H54 (cell line): Measurements from ENCODE around the gene TMEM217.
A peak's percentile ranks its signal among the peaks of the same experiment; 100 is the strongest.

Experiments used
- DNase-seq: peaks from one replicate; pipeline ENCODE4 v3.0.0; 2011; ENCODE audit warnings: low spot score, mixed read lengths; ENCODE audit not compliant: insufficient read length
- FAIRE-seq: peaks from 3 replicates; lab custom pipeline; 2011; peaks lifted over from hg19 to GRCh38; lab: Jason Lieb, UNC
- POLR2A ChIP-seq: IDR thresholded peaks from 2 replicates; pipeline ENCODE4 v1.6.1; 2011; ENCODE audit warnings: low read depth, mild to moderate bottlenecking, low read length

TMEM217 gene

GRCh38 chr6:37244430-37245310 is 13.3 kb downstream of the TMEM217 start:
- DNase-seq = peak; percentile 22
- peak; percentile 86 for FAIRE-seq

DNA sequence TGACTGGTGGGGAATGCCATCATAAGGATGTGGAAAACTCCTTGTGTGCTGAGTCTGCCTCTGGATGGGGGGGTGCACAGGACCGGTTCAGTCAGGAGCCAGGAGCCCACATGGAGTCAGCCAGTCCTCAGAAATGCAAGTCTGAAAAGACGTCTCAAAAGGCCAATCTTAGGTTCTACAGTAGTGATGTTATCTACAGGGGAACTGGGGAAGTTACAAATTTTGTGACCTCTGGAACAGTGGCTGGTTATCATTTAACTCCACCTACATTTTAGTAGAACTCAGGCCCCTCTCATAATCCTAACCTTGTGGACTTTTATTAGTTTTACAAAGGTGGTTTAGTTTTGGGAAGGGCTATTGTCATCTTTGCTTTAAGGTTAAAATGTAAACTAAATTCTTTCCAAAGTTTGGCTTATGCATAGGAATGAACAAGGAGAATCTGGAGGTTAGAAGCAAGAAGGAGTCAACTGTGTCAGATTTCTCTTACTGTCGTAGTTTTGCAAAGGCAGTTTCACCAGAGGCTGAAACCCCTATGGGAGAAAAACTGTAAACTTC is 14.1 kb downstream of the TMEM217 start:
- DNase-seq = no peak
- FAIRE-seq = no peak
- TF ChIP-seq POLR2A = no peak

More at GRCh38 chr6:37244430-37245310, 13.3 kb downstream of the TMEM217 start:
- TF ChIP-seq POLR2A = 0 out of 2 replicates have a peak, but pooled peaks have one; percentile 8

DNA sequence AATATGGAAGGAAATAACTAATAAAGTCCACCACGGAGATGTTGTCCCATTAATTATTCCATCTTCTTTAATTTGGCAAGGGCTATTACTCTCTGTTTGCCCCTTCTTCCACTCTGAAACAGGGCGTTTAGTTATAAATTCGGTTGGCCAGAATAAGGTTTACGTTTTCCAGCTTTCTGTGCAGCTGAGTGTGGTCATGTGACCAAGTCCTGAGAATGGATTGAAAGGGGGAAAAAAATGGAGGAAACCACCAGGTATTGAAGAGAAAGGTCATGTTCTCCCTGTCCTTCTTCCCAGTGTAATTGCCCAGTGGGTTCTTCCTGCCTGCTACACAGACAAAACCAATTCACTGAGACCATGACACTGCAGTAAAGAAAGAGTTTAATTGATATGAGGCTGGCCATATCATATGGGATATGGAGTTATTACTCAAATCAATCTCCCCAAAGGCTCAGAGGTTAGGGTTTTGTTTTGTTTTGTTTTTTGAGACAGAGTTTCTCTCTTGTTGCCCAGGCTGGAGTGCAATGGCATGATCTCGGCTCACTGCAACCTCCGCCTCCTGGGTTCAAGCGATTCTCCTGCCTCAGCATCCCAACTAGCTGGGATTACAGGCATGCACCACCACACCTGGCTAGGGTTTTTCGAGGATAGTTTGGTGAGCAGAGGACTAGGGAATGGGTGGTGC is 14.7 kb downstream of the TMEM217 start:
- FAIRE-seq = no peak
- TF ChIP-seq POLR2A = no peak
- no peak for DNase-seq

DNA sequence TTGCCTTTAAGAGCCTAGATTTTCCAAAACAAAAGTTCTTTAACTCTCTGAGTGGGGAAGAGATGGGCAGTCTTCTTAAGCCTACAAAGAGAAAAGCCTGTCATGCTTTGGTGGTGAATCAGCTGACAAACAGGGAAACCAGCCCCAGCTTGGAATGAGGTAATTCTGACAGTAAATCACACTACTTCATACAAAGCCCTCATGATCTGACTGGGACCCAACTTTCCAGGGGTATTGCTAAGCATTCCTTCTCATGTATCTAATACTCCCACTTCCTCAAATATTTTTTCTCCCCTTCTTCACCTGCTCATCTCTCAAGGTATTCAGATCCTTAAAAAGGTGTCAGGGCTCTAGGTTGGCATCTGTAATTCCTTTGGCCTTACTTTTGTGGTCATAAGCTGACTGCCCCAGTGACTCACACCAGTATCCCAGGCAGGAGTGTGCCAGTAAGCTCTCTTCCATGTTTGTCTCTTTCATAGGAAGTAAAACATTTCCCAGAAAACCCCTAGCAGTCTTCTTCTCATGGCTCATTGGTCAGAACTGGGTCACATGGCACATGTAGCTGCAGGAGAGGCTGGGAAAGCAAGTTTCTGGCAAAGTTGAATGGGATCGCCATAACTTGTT is 15.4 kb downstream of the TMEM217 start:
- DNase-seq = peak; percentile 42
- FAIRE-seq = peak; percentile 89

GRCh38 chr6:37241775-37242428 is 16.0 kb downstream of the TMEM217 start:
- DNase-seq (no peak), FAIRE-seq (no peak)
- TF ChIP-seq POLR2A = no peak

More for the DNA sequence above, 15.4 kb downstream of the TMEM217 start:
- no peak for TF ChIP-seq POLR2A

GRCh38 chr6:37241131-37241530 is 16.8 kb downstream of the TMEM217 start:
- no peak for FAIRE-seq
- TF ChIP-seq POLR2A = no peak

GRCh38 chr6:37239950-37240713 is 17.8 kb downstream of the TMEM217 start:
- no peak for TF ChIP-seq POLR2A
- DNase-seq (peak; percentile 28), FAIRE-seq (peak; percentile 36)

More at GRCh38 chr6:37241131-37241530, 16.8 kb downstream of the TMEM217 start:
- no peak for DNase-seq

DNA sequence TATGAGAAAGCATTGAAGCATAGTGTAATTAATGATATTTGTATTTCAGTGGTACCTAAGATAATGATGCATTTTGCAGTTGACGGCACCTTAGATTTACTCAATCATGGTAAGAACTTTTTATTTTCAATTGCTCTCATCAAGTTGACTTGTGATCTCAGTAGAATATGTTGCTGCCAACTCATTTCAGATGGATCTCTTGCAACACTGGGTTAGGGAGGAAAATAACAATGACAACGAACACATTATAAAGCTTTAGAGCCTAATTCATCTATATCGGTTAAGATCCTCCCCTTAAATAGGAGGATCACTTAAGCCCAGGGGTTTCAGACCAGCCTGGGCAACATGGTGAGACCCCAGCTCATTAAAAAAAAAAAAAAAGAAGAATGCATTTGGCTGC is 18.4 kb downstream of the TMEM217 start:
- FAIRE-seq (no peak), DNase-seq (no peak)
- TF ChIP-seq POLR2A = no peak

GRCh38 chr6:37238381-37238780 is 19.6 kb downstream of the TMEM217 start:
- TF ChIP-seq POLR2A = no peak
- no peak for FAIRE-seq
- DNase-seq = no peak

DNA sequence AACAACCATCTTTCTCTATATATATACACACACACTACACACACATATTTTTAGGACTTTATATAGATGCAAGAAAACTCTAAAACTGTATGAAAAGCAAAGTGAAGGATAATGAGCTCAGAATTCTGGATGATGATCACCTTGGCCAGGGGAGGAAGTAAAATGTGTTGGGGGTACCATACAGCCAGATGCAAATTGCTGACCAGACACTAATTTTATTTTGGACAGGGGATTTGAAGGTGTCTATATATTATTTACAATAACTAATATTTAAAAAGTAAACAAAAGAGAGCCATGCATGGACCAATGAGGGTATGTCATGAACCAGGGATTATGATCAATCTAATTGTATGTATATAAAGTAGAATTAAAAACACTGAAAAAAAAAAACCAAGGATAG is 20.2 kb downstream of the TMEM217 start:
- no peak for TF ChIP-seq POLR2A
- FAIRE-seq (no peak), DNase-seq (no peak)

GRCh38 chr6:37236921-37237320 is 21.0 kb downstream of the TMEM217 start:
- no peak for TF ChIP-seq POLR2A
- FAIRE-seq (peak; percentile 70), DNase-seq (no peak)

DNA sequence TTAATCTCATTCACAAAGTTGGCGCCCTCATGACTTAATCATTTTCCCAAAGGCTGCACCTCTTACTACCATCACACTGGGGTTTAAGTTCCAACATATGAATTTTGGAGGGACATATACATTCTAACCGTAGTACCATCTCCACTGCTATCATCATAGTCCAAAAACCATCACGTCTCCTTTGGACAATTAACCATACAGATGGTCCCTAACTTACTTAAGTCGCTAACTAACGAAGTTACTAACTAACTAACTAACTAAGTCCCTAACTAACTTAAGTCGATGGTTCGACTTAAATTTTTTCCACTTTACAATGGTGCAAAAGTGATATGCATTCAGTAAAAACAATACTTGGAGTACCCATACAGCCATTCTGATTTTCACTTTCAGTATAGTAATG is 24.4 kb downstream of the TMEM217 start:
- no peak for FAIRE-seq
- no peak for TF ChIP-seq POLR2A
- no peak for DNase-seq
